GM04503 (cell line): ENCODE measurements around the gene ENO4.

Experiments
- DNase-seq: peaks from one replicate; pipeline ENCODE4 v3.0.0-alpha.2; 2012; ENCODE audit warnings: low read depth

Gene ENO4

GRCh38 chr10:116831086-116831485, 18.2 kb upstream of the ENO4 start:
- no peak for DNase-seq

GRCh38 chr10:116831790-116832189, 17.5 kb upstream of the ENO4 start:
- no peak for DNase-seq

GRCh38 chr10:116833986-116834985, 15.0 kb upstream of the ENO4 start:
- no peak for DNase-seq

- DNase-seq, result no peak
Measured at GRCh38 chr10:116835658-116836057, 13.6 kb upstream of the ENO4 start.

GRCh38 chr10:116836083-116836482, 13.2 kb upstream of the ENO4 start:
- DNase-seq, result no peak

- DNase-seq, result no peak
Measured at GRCh38 chr10:116836902-116837523, 12.3 kb upstream of the ENO4 start.

GRCh38 chr10:116838143-116838725, 11.1 kb upstream of the ENO4 start:
- DNase-seq, result no peak

- no peak for DNase-seq
Measured at GRCh38 chr10:116840389-116841075, 8.8 kb upstream of the ENO4 start.

- no peak for DNase-seq
Measured at GRCh38 chr10:116845823-116846222, 3.5 kb upstream of the ENO4 start.

GRCh38 chr10:116848032-116848943, 1.0 kb upstream of the ENO4 start:
- DNase-seq, result no peak

- DNase-seq, result no peak
Measured at GRCh38 chr10:116848944-116849247, 403 bp upstream of the ENO4 start.

GRCh38 chr10:116850058-116850611, 836 bp downstream of the ENO4 start:
- DNase-seq, result no peak

GRCh38 chr10:116852246-116852645, 2.9 kb downstream of the ENO4 start:
- DNase-seq, result no peak

- no peak for DNase-seq
Measured at GRCh38 chr10:116853287-116853686, 4.0 kb downstream of the ENO4 start.

GRCh38 chr10:116853701-116854100, 4.4 kb downstream of the ENO4 start:
- DNase-seq, result no peak

GRCh38 chr10:116857156-116857555, 7.9 kb downstream of the ENO4 start:
- no peak for DNase-seq

GRCh38 chr10:116861796-116862195, 12.5 kb downstream of the ENO4 start:
- no peak for DNase-seq

- no peak for DNase-seq
Measured at GRCh38 chr10:116864436-116864835, 15.1 kb downstream of the ENO4 start.

GRCh38 chr10:116866066-116866465, 16.8 kb downstream of the ENO4 start:
- no peak for DNase-seq

- no peak for DNase-seq
Measured at GRCh38 chr10:116866987-116867595, 17.8 kb downstream of the ENO4 start.

GRCh38 chr10:116868198-116868676, 18.9 kb downstream of the ENO4 start:
- DNase-seq, result no peak
